ENCODE measurements around the gene RHOG. TPM values are rescaled to one million over a fixed set of nuclear protein-coding genes. Genes with fewer than 3 reads are reported as not detected.

The RHOG gene
- total and polyA plus RNA-seq, 10 donors: 102 to 256 (median 150) TPM

GRCh38 chr11:3810951-3811350 lies 29.8 kb downstream of the RHOG start:
- 94 to 99% (median 97%) methylated on average over 4 of the region's 4 CpGs for WGBS, 5 donors
- no peaks in the 10 kb centered on the region for H3K9me3 ChIP-seq
- H3K27ac ChIP-seq: no peak overlapping the region
- H3K4me1 ChIP-seq: peaks cover 4 to 23% (median 12%) of the 10 kb centered on the region in 6 donors
- TF ChIP-seq POLR2A (IDR thresholded peaks at IDR 0.05) (no peak), POLR2AphosphoS5 (IDR thresholded peaks at IDR 0.05) (no peak), CTCF (IDR thresholded peaks at IDR 0.05 in 8 of 11, conservative IDR thresholded peaks at IDR 0.05 in 3 of 11) (no peak)
- peaks cover 0 to 9% (median 0%) of the 10 kb centered on the region in 6 donors for H3K36me3 ChIP-seq
- intact Hi-C loops (cut with DNase I; ENCODE audit: low total_unique reads): no loop called here
- no peaks in the 10 kb centered on the region for H3K27me3 ChIP-seq (replicated peaks in 1 of 7)
- peak; percentile 70 for DNase-seq
- no peak overlapping the region for H3K4me3 ChIP-seq

GRCh38 chr11:3810446-3810845 lies 30.3 kb downstream of the RHOG start:
- TF ChIP-seq CTCF (IDR thresholded peaks at IDR 0.05 in 8 of 11, conservative IDR thresholded peaks at IDR 0.05 in 3 of 11) (no peak), POLR2A (IDR thresholded peaks at IDR 0.05) (no peak), POLR2AphosphoS5 (IDR thresholded peaks at IDR 0.05) (no peak)
- intact Hi-C loops (cut with DNase I; ENCODE audit: low total_unique reads): no loop called here
- Histone ChIP-seq H3K36me3 (peaks cover 0 to 9% (median 0%) of the 10 kb centered on the region in 6 donors), H3K4me1 (peaks cover 4 to 23% (median 12%) of the 10 kb centered on the region in 6 donors), H3K4me3 (no peak overlapping the region), H3K9me3 (no peaks in the 10 kb centered on the region), H3K27ac (no peak overlapping the region), H3K27me3 (replicated peaks in 1 of 7) (no peaks in the 10 kb centered on the region)
- WGBS, 5 donors: 90 to 99% (median 93%) methylated on average over 3 of the region's 3 CpGs
- DNase-seq: peak; percentile 63

- H3K4me1 ChIP-seq: peaks cover 4 to 23% (median 12%) of the 10 kb centered on the region in 6 donors
- no peak overlapping the region for H3K4me3 ChIP-seq
- 90 to 96% (median 94%) methylated on average over 1 of the region's 1 CpG for WGBS, 5 donors
- no peak for DNase-seq
- H3K27ac ChIP-seq: no peak overlapping the region
- intact Hi-C loops (cut with DNase I; ENCODE audit: low total_unique reads): no loop called here
- H3K27me3 ChIP-seq (replicated peaks in 1 of 7): no peaks in the 10 kb centered on the region
- H3K9me3 ChIP-seq: no peaks in the 10 kb centered on the region
- H3K36me3 ChIP-seq: peaks cover 0 to 9% (median 0%) of the 10 kb centered on the region in 6 donors
- TF ChIP-seq CTCF (IDR thresholded peaks at IDR 0.05 in 8 of 11, conservative IDR thresholded peaks at IDR 0.05 in 3 of 11): no peak
- TF ChIP-seq POLR2A (IDR thresholded peaks at IDR 0.05): no peak
- no peak for TF ChIP-seq POLR2AphosphoS5 (IDR thresholded peaks at IDR 0.05)
These were observed 31.2 kb downstream of the RHOG start for GRCh38 chr11:3809624-3809928.

GRCh38 chr11:3808861-3809623 lies 31.7 kb downstream of the RHOG start:
- peak overlapping the region; percentile 57 to 87 (median 64) for H3K4me3 ChIP-seq
- H3K4me1 ChIP-seq: peaks cover 4 to 23% (median 12%) of the 10 kb centered on the region in 6 donors
- H3K36me3 ChIP-seq: peaks cover 0 to 9% (median 0%) of the 10 kb centered on the region in 6 donors
- peak overlapping the region in 7 of 8 donors; percentile 72 to 91 (median 81) for H3K27ac ChIP-seq
- no peaks in the 10 kb centered on the region for H3K9me3 ChIP-seq
- H3K27me3 ChIP-seq (replicated peaks in 1 of 7): no peaks in the 10 kb centered on the region
- intact Hi-C loops (cut with DNase I; ENCODE audit: low total_unique reads): no loop called here
- no peak for DNase-seq
- WGBS, 5 donors: 23 to 33% (median 25%) methylated on average over 4 to 5 of the region's 5 CpGs
- TF ChIP-seq POLR2A (IDR thresholded peaks at IDR 0.05) (no peak), POLR2AphosphoS5 (IDR thresholded peaks at IDR 0.05) (peak in 1 of 3 donors; percentile 40), CTCF (IDR thresholded peaks at IDR 0.05 in 8 of 11, conservative IDR thresholded peaks at IDR 0.05 in 3 of 11) (peak in 9 of 11 experiments; percentile 20 to 64 (median 53))

Data from spleen (tissue), 11 donors.